T-helper 1 cell treated with Interleukin-12 subunit alpha and Interleukin-12 subunit beta and Interleukin-4 antibody, amounts not matched to agents 30 μg/mL and 1 μg/mL, for 36 hours (primary cell): ENCODE measurements around the gene HHIPL1.
A peak's percentile ranks its signal among the peaks of the same experiment; 100 is the strongest.

Experiments
- H3K27ac Mint-ChIP-seq: one replicate; pipeline ENCODE4 v1.8.0; 2021; ENCODE audit warnings: mild to moderate bottlenecking, mixed read lengths
- H3K27me3 Mint-ChIP-seq: one replicate; pipeline ENCODE4 v1.8.0; 2021; ENCODE audit warnings: low read depth, mixed read lengths
- H3K36me3 Mint-ChIP-seq: one replicate; pipeline ENCODE4 v1.8.0; 2021; ENCODE audit warnings: low read depth, mixed read lengths
- H3K4me1 Mint-ChIP-seq: one replicate; pipeline ENCODE4 v1.8.0; 2021; ENCODE audit warnings: low read depth, mixed read lengths
- H3K4me3 Mint-ChIP-seq: one replicate; pipeline ENCODE4 v1.8.0; 2021; ENCODE audit warnings: mild to moderate bottlenecking, moderate library complexity, mixed read lengths
- H3K9me3 Mint-ChIP-seq: one replicate; pipeline ENCODE4 v1.8.0; 2021; ENCODE audit warnings: mixed read lengths

HHIPL1 gene

GRCh38 chr14:99644723-99645544 lies at the start of gene HHIPL1:
Gene HHIPL1 (plus strand): TSS chr14:99645129. CDS start chr14:99645208, 79 bp downstream.
- no peaks in the 10 kb centered on the region for H3K4me1 Mint-ChIP-seq
- no peaks in the 10 kb centered on the region for H3K36me3 Mint-ChIP-seq
- no peak within 1 kb of the TSS for H3K4me3 Mint-ChIP-seq
- no peak within 1 kb of the TSS for H3K27ac Mint-ChIP-seq
- H3K27me3 Mint-ChIP-seq, result peaks cover 29% of the 10 kb centered on the region
- H3K9me3 Mint-ChIP-seq, result no peaks in the 10 kb centered on the region

GRCh38 chr14:99595524-99595923 lies 49.4 kb upstream of the HHIPL1 start:
- H3K36me3 Mint-ChIP-seq, result no peaks in the 10 kb centered on the region
- H3K27me3 Mint-ChIP-seq, result no peaks in the 10 kb centered on the region
- H3K4me3 Mint-ChIP-seq, result no peak overlapping the region

GRCh38 chr14:99596071-99596627 lies 48.8 kb upstream of the HHIPL1 start:
- peaks cover 11% of the 10 kb centered on the region for H3K4me1 Mint-ChIP-seq
- no peak overlapping the region for H3K4me3 Mint-ChIP-seq
- peaks cover under 1% of the 10 kb centered on the region for H3K27me3 Mint-ChIP-seq
- no peaks in the 10 kb centered on the region for H3K9me3 Mint-ChIP-seq
- H3K27ac Mint-ChIP-seq, result no peak overlapping the region
- H3K36me3 Mint-ChIP-seq, result no peaks in the 10 kb centered on the region

More at GRCh38 chr14:99595524-99595923, 49.4 kb upstream of the HHIPL1 start:
- H3K4me1 Mint-ChIP-seq, result peaks cover 11% of the 10 kb centered on the region
- peak overlapping the region; percentile 85 for H3K27ac Mint-ChIP-seq
- no peaks in the 10 kb centered on the region for H3K9me3 Mint-ChIP-seq

GRCh38 chr14:99596772-99597171 lies 48.2 kb upstream of the HHIPL1 start:
- no peak overlapping the region for H3K27ac Mint-ChIP-seq
- no peak overlapping the region for H3K4me3 Mint-ChIP-seq
- H3K9me3 Mint-ChIP-seq, result no peaks in the 10 kb centered on the region
- peaks cover 16% of the 10 kb centered on the region for H3K4me1 Mint-ChIP-seq
- H3K36me3 Mint-ChIP-seq, result no peaks in the 10 kb centered on the region
- H3K27me3 Mint-ChIP-seq, result peaks cover 7% of the 10 kb centered on the region

- no peak overlapping the region for H3K4me3 Mint-ChIP-seq
- H3K27ac Mint-ChIP-seq, result no peak overlapping the region
- peaks cover 23% of the 10 kb centered on the region for H3K4me1 Mint-ChIP-seq
Measured at GRCh38 chr14:99597911-99598600, 46.9 kb upstream of the HHIPL1 start.

GRCh38 chr14:99598774-99599173 lies 46.2 kb upstream of the HHIPL1 start:
- no peaks in the 10 kb centered on the region for H3K36me3 Mint-ChIP-seq
- peaks cover 18% of the 10 kb centered on the region for H3K27me3 Mint-ChIP-seq
- H3K4me1 Mint-ChIP-seq, result peaks cover 23% of the 10 kb centered on the region
- H3K27ac Mint-ChIP-seq, result no peak overlapping the region
- no peak overlapping the region for H3K4me3 Mint-ChIP-seq
- no peaks in the 10 kb centered on the region for H3K9me3 Mint-ChIP-seq

More at GRCh38 chr14:99597911-99598600, 46.9 kb upstream of the HHIPL1 start:
- Mint-ChIP-seq H3K36me3 (no peaks in the 10 kb centered on the region), H3K27me3 (peaks cover 18% of the 10 kb centered on the region), H3K9me3 (no peaks in the 10 kb centered on the region)

- H3K4me3 Mint-ChIP-seq, result no peak overlapping the region
- H3K27ac Mint-ChIP-seq, result no peak overlapping the region
- peaks cover 18% of the 10 kb centered on the region for H3K27me3 Mint-ChIP-seq
- no peaks in the 10 kb centered on the region for H3K9me3 Mint-ChIP-seq
- no peaks in the 10 kb centered on the region for H3K36me3 Mint-ChIP-seq
- peaks cover 23% of the 10 kb centered on the region for H3K4me1 Mint-ChIP-seq
Measured at GRCh38 chr14:99599393-99599792, 45.5 kb upstream of the HHIPL1 start.

- Mint-ChIP-seq H3K4me1 (peaks cover 16% of the 10 kb centered on the region), H3K9me3 (no peaks in the 10 kb centered on the region), H3K4me3 (no peak overlapping the region), H3K27me3 (peaks cover 18% of the 10 kb centered on the region), H3K36me3 (no peaks in the 10 kb centered on the region), H3K27ac (no peak overlapping the region)
Measured at GRCh38 chr14:99600232-99600888, 44.6 kb upstream of the HHIPL1 start.

GRCh38 chr14:99601361-99601831 lies 43.5 kb upstream of the HHIPL1 start:
- peaks cover 18% of the 10 kb centered on the region for H3K27me3 Mint-ChIP-seq
- no peak overlapping the region for H3K27ac Mint-ChIP-seq
- no peaks in the 10 kb centered on the region for H3K9me3 Mint-ChIP-seq
- no peak overlapping the region for H3K4me3 Mint-ChIP-seq
- peaks cover 18% of the 10 kb centered on the region for H3K4me1 Mint-ChIP-seq
- H3K36me3 Mint-ChIP-seq, result no peaks in the 10 kb centered on the region

GRCh38 chr14:99602054-99602787 lies 42.7 kb upstream of the HHIPL1 start:
- Mint-ChIP-seq H3K9me3 (no peaks in the 10 kb centered on the region), H3K27ac (no peak overlapping the region), H3K27me3 (peaks cover 18% of the 10 kb centered on the region), H3K4me1 (peaks cover 19% of the 10 kb centered on the region), H3K4me3 (peak overlapping the region; percentile 69), H3K36me3 (no peaks in the 10 kb centered on the region)

- no peak overlapping the region for H3K27ac Mint-ChIP-seq
Measured at GRCh38 chr14:99602788-99603415, 42.0 kb upstream of the HHIPL1 start.

GRCh38 chr14:99603471-99604277 lies 41.3 kb upstream of the HHIPL1 start, which contains the start of gene CCDC85C:
Gene CCDC85C (minus strand): TSS chr14:99604207. CDS start chr14:99603959, 248 bp downstream.
- H3K36me3 Mint-ChIP-seq, result no peaks in the 10 kb centered on the region
- peaks cover 18% of the 10 kb centered on the region for H3K27me3 Mint-ChIP-seq
- H3K9me3 Mint-ChIP-seq, result no peaks in the 10 kb centered on the region
- H3K4me1 Mint-ChIP-seq, result peaks cover 19% of the 10 kb centered on the region
- peak within 1 kb of the TSS; percentile 89 for H3K4me3 Mint-ChIP-seq
- peak within 1 kb of the TSS; percentile 87 for H3K27ac Mint-ChIP-seq

More at GRCh38 chr14:99602788-99603415, 42.0 kb upstream of the HHIPL1 start:
- H3K9me3 Mint-ChIP-seq, result no peaks in the 10 kb centered on the region
- H3K36me3 Mint-ChIP-seq, result no peaks in the 10 kb centered on the region
- H3K4me1 Mint-ChIP-seq, result peaks cover 19% of the 10 kb centered on the region
- H3K4me3 Mint-ChIP-seq, result peak overlapping the region; percentile 69
- peaks cover 18% of the 10 kb centered on the region for H3K27me3 Mint-ChIP-seq
